Measurements from ENCODE around the gene EFNA5.

The EFNA5 gene

DNA sequence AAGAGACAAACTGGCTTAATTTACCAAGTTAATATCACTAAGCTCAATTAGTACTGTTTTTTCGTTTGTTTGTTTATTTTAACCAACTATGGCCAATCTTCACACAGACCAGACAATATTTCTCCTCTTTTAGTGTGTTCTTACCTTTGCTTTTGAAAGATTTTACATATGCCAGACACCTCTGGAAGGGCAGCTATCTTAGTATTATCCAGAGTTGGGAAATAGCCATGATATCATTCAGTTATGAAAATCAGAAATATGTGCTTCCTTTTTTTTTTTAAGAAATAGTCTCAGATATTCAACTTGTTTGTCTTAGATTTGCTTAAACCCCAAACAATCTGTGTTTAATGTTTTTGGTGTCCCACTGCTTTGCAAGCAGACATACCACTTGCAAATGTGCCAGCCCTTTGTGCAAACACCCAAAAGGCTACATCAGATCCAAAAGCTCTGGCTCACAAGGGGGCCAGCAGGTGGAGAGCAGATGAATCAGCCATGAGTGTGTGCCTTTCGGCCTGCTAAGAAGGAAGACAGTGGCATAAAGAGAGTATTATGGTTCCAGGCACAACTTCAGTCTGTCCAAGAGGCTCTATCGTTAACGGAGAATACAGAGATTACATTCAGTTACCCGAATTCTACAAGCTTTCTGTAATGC is 147.6 kb downstream of the EFNA5 start:
- H3K27me3 ChIP-seq (replicated peaks; ENCODE audit: control insufficient read depth, insufficient read depth, low read length): no peaks in the 10 kb centered on the region
- H3K36me3 ChIP-seq (ENCODE audit: control insufficient read depth, insufficient read depth, low read length): no peaks in the 10 kb centered on the region
- no peak for DNase-seq (ENCODE audit: extremely low read depth, insufficient read length)
- H3K4me3 ChIP-seq (replicated peaks; ENCODE audit: low read depth, low read length): no peak overlapping the region
- TF ChIP-seq, protein P1, sequence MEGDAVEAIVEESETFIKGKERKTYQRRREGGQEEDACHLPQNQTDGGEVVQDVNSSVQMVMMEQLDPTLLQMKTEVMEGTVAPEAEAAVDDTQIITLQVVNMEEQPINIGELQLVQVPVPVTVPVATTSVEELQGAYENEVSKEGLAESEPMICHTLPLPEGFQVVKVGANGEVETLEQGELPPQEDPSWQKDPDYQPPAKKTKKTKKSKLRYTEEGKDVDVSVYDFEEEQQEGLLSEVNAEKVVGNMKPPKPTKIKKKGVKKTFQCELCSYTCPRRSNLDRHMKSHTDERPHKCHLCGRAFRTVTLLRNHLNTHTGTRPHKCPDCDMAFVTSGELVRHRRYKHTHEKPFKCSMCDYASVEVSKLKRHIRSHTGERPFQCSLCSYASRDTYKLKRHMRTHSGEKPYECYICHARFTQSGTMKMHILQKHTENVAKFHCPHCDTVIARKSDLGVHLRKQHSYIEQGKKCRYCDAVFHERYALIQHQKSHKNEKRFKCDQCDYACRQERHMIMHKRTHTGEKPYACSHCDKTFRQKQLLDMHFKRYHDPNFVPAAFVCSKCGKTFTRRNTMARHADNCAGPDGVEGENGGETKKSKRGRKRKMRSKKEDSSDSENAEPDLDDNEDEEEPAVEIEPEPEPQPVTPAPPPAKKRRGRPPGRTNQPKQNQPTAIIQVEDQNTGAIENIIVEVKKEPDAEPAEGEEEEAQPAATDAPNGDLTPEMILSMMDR (IDR thresholded peaks at IDR 0.05; ENCODE audit: insufficient read depth, low read length, poor library complexity, severe bottlenecking): no peak

DNA sequence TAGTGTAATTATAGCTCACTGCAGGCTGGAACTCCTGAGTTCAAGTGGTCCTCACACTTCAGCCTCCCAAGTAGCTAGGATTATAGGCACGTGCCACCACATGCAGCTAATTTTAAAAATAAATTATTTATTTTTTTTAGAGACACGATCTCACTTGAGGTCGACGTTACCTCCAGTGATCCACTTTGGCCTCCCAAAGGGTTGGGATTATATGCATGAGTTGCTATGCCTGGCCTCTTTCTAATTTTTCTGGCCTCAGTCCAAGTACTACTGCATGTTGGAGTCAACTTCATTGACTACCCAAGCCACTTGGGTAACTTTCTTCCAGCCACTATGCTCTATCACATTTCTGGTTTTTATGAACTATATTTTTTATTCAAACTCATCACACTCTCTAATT is 148.3 kb downstream of the EFNA5 start:
- H3K4me3 ChIP-seq (replicated peaks; ENCODE audit: low read depth, low read length): no peak overlapping the region
- H3K27me3 ChIP-seq (replicated peaks; ENCODE audit: control insufficient read depth, insufficient read depth, low read length): no peaks in the 10 kb centered on the region
- DNase-seq (ENCODE audit: extremely low read depth, insufficient read length): no peak
- TF ChIP-seq, protein P1 (IDR thresholded peaks at IDR 0.05; ENCODE audit: insufficient read depth, low read length, poor library complexity, severe bottlenecking): no peak
- H3K36me3 ChIP-seq (ENCODE audit: control insufficient read depth, insufficient read depth, low read length): no peaks in the 10 kb centered on the region

- TF ChIP-seq, protein P1 (IDR thresholded peaks at IDR 0.05; ENCODE audit: insufficient read depth, low read length, poor library complexity, severe bottlenecking): no peak
Observed at GRCh38 chr5:107519900-107520354, 150.8 kb downstream of the EFNA5 start.

GRCh38 chr5:107518616-107519015 is 152.1 kb downstream of the EFNA5 start:
- DNase-seq (ENCODE audit: extremely low read depth, insufficient read length): no peak
- Histone ChIP-seq H3K27me3 (replicated peaks; ENCODE audit: control insufficient read depth, insufficient read depth, low read length) (no peaks in the 10 kb centered on the region), H3K36me3 (ENCODE audit: control insufficient read depth, insufficient read depth, low read length) (no peaks in the 10 kb centered on the region), H3K4me3 (replicated peaks; ENCODE audit: low read depth, low read length) (no peak overlapping the region)
- TF ChIP-seq, protein P1 (IDR thresholded peaks at IDR 0.05; ENCODE audit: insufficient read depth, low read length, poor library complexity, severe bottlenecking): no peak

More at GRCh38 chr5:107519900-107520354, 150.8 kb downstream of the EFNA5 start:
- no peak for DNase-seq (ENCODE audit: extremely low read depth, insufficient read length)
- H3K4me3 ChIP-seq (replicated peaks; ENCODE audit: low read depth, low read length): no peak overlapping the region
- no peaks in the 10 kb centered on the region for H3K36me3 ChIP-seq (ENCODE audit: control insufficient read depth, insufficient read depth, low read length)
- H3K27me3 ChIP-seq (replicated peaks; ENCODE audit: control insufficient read depth, insufficient read depth, low read length): no peaks in the 10 kb centered on the region

- TF ChIP-seq, protein P1 (IDR thresholded peaks at IDR 0.05; ENCODE audit: insufficient read depth, low read length, poor library complexity, severe bottlenecking): no peak
- no peak for DNase-seq (ENCODE audit: extremely low read depth, insufficient read length)
- Histone ChIP-seq H3K36me3 (ENCODE audit: control insufficient read depth, insufficient read depth, low read length) (no peaks in the 10 kb centered on the region), H3K4me3 (replicated peaks; ENCODE audit: low read depth, low read length) (no peak overlapping the region), H3K27me3 (replicated peaks; ENCODE audit: control insufficient read depth, insufficient read depth, low read length) (no peaks in the 10 kb centered on the region)
Observed at GRCh38 chr5:107518190-107518589, 152.5 kb downstream of the EFNA5 start.

Data from GM06990 (cell line).